Fibroblast of mammary gland (primary cell): ENCODE results near the gene SLC25A5.
A peak's percentile ranks its signal among the peaks of the same experiment; 100 is the strongest.
"Not testable (repeated sequence)": the region's sequence is repeated elsewhere in the genome, so short reads cannot be mapped to it uniquely, and the experiment has no call there.

Source experiments
- DNase-seq: peaks from one replicate; pipeline ENCODE4 v3.0.0-alpha.2; 2010; ENCODE audit warnings: low read depth
- H3K4me3 ChIP-seq: 2 replicates; pipeline ENCODE4 v1.5.1; 2011; ENCODE audit warnings: low read depth, mild to moderate bottlenecking, low read length, moderate library complexity; ENCODE audit not compliant: control insufficient read depth
- TF ChIP-seq, protein P1 (sequence below): conservative IDR thresholded peaks from 2 replicates; pipeline ENCODE4 v1.5.1; 2011; ENCODE audit warnings: low read depth, low read length, inconsistent platforms; ENCODE audit not compliant: control insufficient read depth, insufficient read depth

The SLC25A5 gene

GRCh38 chrX:119427024-119427794 lies 41.0 kb upstream of the SLC25A5 start:
- no peak overlapping the region for H3K4me3 ChIP-seq
- peak; percentile 53 for DNase-seq
- TF ChIP-seq, protein P1, sequence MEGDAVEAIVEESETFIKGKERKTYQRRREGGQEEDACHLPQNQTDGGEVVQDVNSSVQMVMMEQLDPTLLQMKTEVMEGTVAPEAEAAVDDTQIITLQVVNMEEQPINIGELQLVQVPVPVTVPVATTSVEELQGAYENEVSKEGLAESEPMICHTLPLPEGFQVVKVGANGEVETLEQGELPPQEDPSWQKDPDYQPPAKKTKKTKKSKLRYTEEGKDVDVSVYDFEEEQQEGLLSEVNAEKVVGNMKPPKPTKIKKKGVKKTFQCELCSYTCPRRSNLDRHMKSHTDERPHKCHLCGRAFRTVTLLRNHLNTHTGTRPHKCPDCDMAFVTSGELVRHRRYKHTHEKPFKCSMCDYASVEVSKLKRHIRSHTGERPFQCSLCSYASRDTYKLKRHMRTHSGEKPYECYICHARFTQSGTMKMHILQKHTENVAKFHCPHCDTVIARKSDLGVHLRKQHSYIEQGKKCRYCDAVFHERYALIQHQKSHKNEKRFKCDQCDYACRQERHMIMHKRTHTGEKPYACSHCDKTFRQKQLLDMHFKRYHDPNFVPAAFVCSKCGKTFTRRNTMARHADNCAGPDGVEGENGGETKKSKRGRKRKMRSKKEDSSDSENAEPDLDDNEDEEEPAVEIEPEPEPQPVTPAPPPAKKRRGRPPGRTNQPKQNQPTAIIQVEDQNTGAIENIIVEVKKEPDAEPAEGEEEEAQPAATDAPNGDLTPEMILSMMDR: no peak

GRCh38 chrX:119427795-119428185 lies 40.5 kb upstream of the SLC25A5 start:
- TF ChIP-seq, protein P1: no peak
- DNase-seq: no peak
- no peak overlapping the region for H3K4me3 ChIP-seq

- no peak overlapping the region for H3K4me3 ChIP-seq
- TF ChIP-seq, protein P1: no peak
- DNase-seq: peak; percentile 8
Measured at GRCh38 chrX:119429471-119429870, 38.8 kb upstream of the SLC25A5 start.

- not testable (repeated sequence) for H3K4me3 ChIP-seq, DNase-seq
Measured at GRCh38 chrX:119441295-119441694, 26.9 kb upstream of the SLC25A5 start.

- no peak overlapping the region for H3K4me3 ChIP-seq
- no peak for DNase-seq
- TF ChIP-seq, protein P1: no peak
Measured at GRCh38 chrX:119442286-119442685, 26.0 kb upstream of the SLC25A5 start.

GRCh38 chrX:119453202-119453601 lies 15.0 kb upstream of the SLC25A5 start:
- no peak for DNase-seq
- H3K4me3 ChIP-seq: no peak overlapping the region
- TF ChIP-seq, protein P1: no peak

DNA sequence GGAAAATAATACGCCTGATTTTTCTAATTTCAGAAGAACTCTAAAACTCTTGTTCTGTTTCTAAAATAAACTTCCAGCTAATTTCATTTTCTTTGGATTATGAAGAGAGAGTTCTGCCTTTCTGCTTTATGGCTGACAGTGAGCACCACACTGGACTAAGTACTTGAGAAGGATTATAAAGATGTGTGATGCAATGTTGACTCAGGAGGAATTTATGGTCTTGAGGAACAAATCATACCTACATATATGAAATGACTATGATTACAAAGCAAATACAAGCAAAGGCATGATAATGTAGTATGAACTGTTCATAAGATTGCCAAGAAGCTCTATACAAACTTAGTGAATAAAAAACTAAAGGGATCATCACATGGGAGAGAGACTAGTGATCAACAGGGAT lies 13.0 kb upstream of the SLC25A5 start:
- DNase-seq: peak; percentile 42
- TF ChIP-seq, protein P1: no peak
- H3K4me3 ChIP-seq: no peak overlapping the region
